GM18502 (cell line): ENCODE results near the gene PXT1.

Source experiments
- ATAC-seq: cut with Tn5 transposase; IDR thresholded peaks from one replicate; pipeline ENCODE4 v1.9.1; 2021; ENCODE audit warnings: mild to moderate bottlenecking; ENCODE audit not compliant: unreplicated experiment, poor library complexity

The PXT1 gene

GRCh38 chr6:36350681-36351571 is 91.7 kb downstream of the PXT1 start:
- no peak for ATAC-seq

- no peak for ATAC-seq
Observed at GRCh38 chr6:36350082-36350481, 92.6 kb downstream of the PXT1 start.

GRCh38 chr6:36349240-36349639 is 93.4 kb downstream of the PXT1 start:
- ATAC-seq = no peak

GRCh38 chr6:36347621-36348020 is 95.0 kb downstream of the PXT1 start:
- ATAC-seq = no peak

GRCh38 chr6:36346486-36347273 is 96.0 kb downstream of the PXT1 start:
- no peak for ATAC-seq

- ATAC-seq = no peak
Observed at GRCh38 chr6:36345681-36346466, 96.8 kb downstream of the PXT1 start.

- ATAC-seq = no peak
Observed at GRCh38 chr6:36343109-36343680, 99.5 kb downstream of the PXT1 start.

GRCh38 chr6:36340618-36341454 is 101.8 kb downstream of the PXT1 start:
- peak; percentile 59 for ATAC-seq
